Activated CD4-positive, alpha-beta T cell treated with anti-CD3 and anti-CD28 coated beads for 4 hours (primary cell): ENCODE results near the gene BHLHE23.

Experiments
- DNase-seq, 2 donors: peaks; one replicate each; pipeline ENCODE4 v3.0.0-alpha.2; 2020

The BHLHE23 gene

DNA sequence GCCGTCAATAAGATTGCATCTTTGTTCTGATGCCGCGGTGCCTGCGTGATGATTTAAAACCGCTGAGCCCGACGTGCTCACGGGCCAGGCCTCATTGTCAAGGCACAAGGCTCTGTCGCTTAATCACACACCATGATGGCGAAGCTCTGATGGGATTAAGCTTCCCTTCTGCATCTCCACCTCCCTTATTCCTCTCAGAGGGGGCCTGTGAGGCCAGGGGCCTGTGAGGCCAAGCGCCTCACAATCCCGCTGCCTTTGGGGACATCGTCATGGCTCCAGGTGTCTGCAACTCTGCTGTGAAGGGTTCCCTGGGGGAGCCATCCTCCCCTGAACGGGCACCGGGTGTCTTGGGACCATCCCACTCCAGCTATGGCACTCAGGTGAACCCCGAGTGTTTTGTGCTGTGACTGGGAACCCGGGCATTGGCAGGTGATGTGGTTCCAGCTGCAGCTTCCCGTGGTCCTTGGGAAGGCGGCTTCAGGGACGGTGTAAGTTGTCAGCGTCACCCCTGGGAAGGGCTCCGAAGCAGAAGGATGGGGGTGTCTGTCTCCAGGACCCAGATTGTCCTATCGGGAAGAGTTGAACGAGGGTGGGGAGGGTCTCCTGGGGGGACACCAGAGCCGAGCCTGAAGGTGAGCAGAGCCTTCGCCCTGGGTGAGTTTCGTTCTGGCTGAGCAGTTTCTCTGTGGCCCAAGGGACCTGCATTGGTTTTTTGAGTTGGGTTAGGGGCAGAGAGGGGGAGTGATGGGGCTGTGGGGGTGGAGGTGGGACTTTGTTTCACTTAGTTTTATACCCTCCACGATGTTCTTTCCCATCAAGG, 18.0 kb upstream of the BHLHE23 start:
- no peak for DNase-seq

DNA sequence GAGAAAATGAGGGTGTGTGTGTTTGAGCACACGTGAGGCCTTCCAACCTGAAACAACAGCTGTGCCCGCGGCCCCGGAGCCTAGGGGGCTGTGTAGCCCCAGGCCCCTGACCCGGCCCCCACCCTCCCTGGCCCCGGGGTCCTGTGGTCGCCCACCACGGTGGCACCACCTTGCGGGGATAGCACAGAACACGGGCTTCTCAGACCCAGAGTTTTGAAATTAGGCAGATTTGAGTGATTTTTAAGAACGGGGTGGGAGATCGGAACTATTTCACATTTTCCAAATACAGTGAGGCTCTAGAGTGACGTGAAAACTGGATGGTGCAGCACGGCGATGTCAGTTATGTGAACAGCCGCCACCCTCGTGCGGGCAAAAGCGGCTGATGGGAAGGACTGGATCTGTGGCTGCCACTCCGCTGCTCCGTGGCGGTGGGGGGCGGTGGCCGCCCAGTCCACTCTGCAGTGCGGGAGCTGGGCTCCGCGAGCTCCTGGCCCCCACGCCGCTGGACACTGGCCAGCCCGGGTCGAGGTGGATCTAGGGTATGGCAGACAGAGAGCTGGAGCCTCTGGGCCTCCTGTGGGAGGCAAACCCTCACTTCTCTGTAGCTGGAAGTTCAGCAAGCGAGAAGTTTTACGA, 17.3 kb upstream of the BHLHE23 start:
- no peak for DNase-seq

DNA sequence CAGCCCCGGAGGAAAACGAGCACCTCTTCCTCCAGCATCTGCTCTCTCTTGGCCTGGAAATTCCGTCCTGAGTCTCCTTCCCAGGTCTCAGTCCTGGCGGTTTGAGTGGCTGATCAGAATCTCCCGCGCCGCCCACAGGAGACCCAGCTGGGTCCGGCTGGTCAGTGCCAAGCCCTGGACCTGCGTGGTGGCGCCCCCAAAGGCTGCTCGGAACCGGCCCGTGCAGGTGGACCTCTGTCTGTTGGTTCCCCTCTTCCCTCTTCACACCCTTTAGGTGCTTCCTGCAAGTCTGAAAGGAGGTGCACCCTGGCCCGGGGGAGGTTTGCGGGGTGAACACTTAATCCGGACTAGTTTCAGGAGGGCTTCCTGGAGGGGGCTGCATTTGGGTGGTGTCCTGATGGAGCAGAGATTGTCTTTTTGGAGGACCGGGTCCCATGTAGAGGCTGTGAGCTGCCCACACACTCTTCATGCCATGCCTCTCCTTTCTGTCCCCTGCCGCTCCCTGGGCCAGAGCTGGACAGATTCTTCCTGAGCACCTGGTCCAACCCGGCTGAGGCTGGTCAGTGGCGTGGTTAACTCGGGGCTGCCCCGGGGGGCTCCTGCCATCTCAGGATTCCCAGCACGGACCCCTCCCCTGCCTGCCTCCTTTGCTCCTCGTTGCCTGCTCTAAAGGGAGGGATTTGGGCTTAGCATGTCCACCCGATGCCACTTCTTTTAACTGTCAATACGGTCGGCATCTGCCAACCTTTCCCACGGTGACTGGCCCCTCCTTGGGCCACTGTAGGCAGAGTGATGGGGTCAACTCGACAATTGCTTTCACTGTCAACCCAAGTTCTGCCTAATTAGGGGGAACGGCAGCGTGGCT, 16.5 kb upstream of the BHLHE23 start:
- no peak for DNase-seq

GRCh38 chr20:63022501-63022900, 15.7 kb upstream of the BHLHE23 start:
- DNase-seq: no peak

GRCh38 chr20:63021356-63022321, 14.9 kb upstream of the BHLHE23 start:
- no peak for DNase-seq

- no peak for DNase-seq
Observed at GRCh38 chr20:63020681-63021080, 13.9 kb upstream of the BHLHE23 start.

DNA sequence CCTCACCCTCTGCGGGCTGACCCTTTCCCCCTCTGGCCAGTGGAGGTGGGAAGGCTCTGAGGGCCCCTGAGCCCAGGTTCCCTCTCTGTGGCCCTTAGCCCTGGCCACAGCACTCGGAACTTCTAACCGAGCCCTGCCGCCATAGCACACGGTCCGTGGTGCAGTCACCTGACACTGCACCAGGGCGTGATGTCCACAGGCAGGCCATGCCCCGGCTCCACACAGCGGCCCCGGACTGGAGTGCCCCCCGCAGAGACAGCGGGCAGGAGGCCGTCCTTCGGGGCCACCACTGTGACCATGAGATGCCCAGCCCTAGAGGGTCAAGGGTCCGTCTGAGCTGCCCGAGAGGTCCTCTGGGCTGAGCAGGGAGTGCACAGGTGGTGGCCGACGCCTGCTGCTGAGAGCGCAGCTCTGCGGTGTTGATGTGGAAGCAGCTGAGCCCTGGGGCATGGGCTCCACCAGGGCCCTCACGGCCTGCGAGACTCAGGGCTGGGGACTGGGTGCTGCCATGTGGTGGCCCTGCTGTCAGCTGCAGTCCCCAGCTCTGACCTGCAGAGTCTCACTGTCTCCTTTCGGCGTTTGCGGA, 11.2 kb upstream of the BHLHE23 start:
- no peak for DNase-seq

GRCh38 chr20:63017076-63017825, 10.5 kb upstream of the BHLHE23 start:
- DNase-seq: no peak

- no peak for DNase-seq
Observed at GRCh38 chr20:63016514-63017075, 9.8 kb upstream of the BHLHE23 start.

GRCh38 chr20:63015662-63016361, 9.0 kb upstream of the BHLHE23 start:
- DNase-seq: no peak

GRCh38 chr20:63015147-63015661, 8.4 kb upstream of the BHLHE23 start:
- DNase-seq: no peak

- DNase-seq: no peak
Observed at GRCh38 chr20:63014710-63015109, 7.9 kb upstream of the BHLHE23 start.

GRCh38 chr20:63014287-63014686, 7.5 kb upstream of the BHLHE23 start:
- DNase-seq: no peak

DNA sequence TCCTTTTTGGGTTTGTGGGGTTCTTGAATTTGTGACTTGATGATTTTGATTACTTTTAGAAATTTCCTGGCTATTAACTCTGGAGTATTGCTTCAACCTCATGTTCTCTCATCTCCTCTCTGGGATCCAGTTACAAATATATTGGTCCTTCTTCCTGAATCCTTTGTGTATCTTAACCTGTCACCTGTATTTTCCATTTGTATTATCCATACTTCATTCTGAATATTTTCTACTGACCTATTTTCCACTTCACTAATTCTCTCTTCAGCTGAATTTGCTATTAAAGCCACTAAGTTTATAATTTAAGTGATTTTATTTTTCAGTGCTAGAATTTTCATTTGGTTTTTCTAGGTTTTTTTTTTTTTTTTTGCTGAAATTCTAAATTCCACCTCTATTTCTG, 6.4 kb upstream of the BHLHE23 start:
- DNase-seq: no peak

DNA sequence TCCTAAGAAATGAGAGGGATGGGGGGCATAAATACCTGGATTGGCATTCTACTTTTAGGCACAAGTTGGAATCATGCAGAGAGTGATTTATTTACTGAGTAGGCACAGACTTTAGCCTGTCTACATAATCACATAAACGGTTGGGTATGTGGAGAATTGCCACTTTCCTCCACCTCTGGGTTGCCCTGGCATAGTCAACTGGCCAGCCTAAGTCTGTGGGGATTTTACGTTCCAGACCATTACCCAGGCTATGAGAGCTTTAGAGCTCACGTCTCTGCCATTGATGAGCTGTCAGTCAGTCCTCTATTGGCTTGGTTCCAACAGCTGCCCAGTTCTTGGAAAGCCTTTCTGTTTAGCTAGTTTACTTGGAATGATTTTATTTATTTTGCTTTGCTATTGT, 5.0 kb upstream of the BHLHE23 start:
- no peak for DNase-seq

GRCh38 chr20:63009988-63010769, 3.4 kb upstream of the BHLHE23 start:
- DNase-seq: peak; percentile 73 to 80

- peak; percentile 75 to 86 for DNase-seq
Observed at GRCh38 chr20:63009045-63009961, 2.5 kb upstream of the BHLHE23 start.

DNA sequence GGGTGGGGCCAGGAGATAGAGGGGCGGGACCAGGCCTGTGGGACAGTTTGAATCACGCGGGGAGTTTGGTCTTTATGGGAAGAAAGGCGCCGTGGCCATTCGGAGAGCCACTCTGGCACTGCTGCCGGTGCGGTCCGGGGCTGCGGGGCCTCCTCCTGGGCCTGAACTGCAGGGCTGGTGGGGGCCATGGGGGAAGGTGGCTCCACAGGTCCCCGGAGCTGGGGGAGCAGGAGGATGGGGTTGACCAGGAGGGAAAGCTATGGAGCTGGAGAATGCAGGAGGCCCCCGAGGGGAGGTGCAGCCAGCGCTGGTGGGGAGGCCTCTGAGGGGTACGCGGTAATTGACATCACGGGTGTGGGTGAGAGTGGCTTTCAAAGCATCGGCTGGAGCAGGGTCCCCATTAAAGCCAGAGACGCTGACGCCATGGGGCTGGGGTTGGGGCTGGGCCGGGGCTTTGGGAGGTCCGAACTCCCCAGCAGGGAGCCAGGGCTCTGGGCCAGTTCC, 1.8 kb upstream of the BHLHE23 start:
- DNase-seq: no peak
